ENCODE data around the gene RAET1E.
"Not testable (repeated sequence)": the region's sequence is repeated elsewhere in the genome, so short reads cannot be mapped to it uniquely, and the experiment has no call there.

The RAET1E gene

GRCh38 chr6:149915970-149916865 is 18.3 kb upstream of the RAET1E start:
- no peak overlapping the region for H3K4me3 ChIP-seq (ENCODE audit: low read length)
- no peak for DNase-seq (ENCODE audit: low read depth, low spot score)

- no peak for DNase-seq (ENCODE audit: low read depth, low spot score)
- H3K4me3 ChIP-seq (ENCODE audit: low read length) = no peak overlapping the region
Measured at GRCh38 chr6:149913540-149914240, 15.8 kb upstream of the RAET1E start.

- H3K4me3 ChIP-seq (ENCODE audit: low read length) = no peak overlapping the region
- DNase-seq (ENCODE audit: low read depth, low spot score) = no peak
Measured at GRCh38 chr6:149913085-149913484, 15.2 kb upstream of the RAET1E start.

GRCh38 chr6:149912680-149913079 is 14.8 kb upstream of the RAET1E start:
- DNase-seq (ENCODE audit: low read depth, low spot score); H3K4me3 ChIP-seq (ENCODE audit: low read length): not testable (repeated sequence)

- no peak for DNase-seq (ENCODE audit: low read depth, low spot score)
- H3K4me3 ChIP-seq (ENCODE audit: low read length) = no peak overlapping the region
Measured at GRCh38 chr6:149910721-149911151, 12.8 kb upstream of the RAET1E start.

- DNase-seq (ENCODE audit: low read depth, low spot score) = no peak
- H3K4me3 ChIP-seq (ENCODE audit: low read length) = no peak overlapping the region
Measured at GRCh38 chr6:149909701-149910470, 12.0 kb upstream of the RAET1E start.

- not testable (repeated sequence) for H3K4me3 ChIP-seq (ENCODE audit: low read length); DNase-seq (ENCODE audit: low read depth, low spot score)
Measured at GRCh38 chr6:149908480-149908879, 10.6 kb upstream of the RAET1E start.

- no peak overlapping the region for H3K4me3 ChIP-seq (ENCODE audit: low read length)
- DNase-seq (ENCODE audit: low read depth, low spot score) = no peak
Measured at GRCh38 chr6:149907317-149907716, 9.4 kb upstream of the RAET1E start.

GRCh38 chr6:149906405-149906804 is 8.5 kb upstream of the RAET1E start:
- DNase-seq (ENCODE audit: low read depth, low spot score) = no peak
- H3K4me3 ChIP-seq (ENCODE audit: low read length) = no peak overlapping the region

GRCh38 chr6:149905911-149906371 is 8.0 kb upstream of the RAET1E start:
- H3K4me3 ChIP-seq (ENCODE audit: low read length) = no peak overlapping the region
- no peak for DNase-seq (ENCODE audit: low read depth, low spot score)

- H3K4me3 ChIP-seq (ENCODE audit: low read length) = no peak overlapping the region
- DNase-seq (ENCODE audit: low read depth, low spot score) = no peak
Measured at GRCh38 chr6:149905371-149905910, 7.5 kb upstream of the RAET1E start.

GRCh38 chr6:149904661-149905370 is 6.9 kb upstream of the RAET1E start:
- H3K4me3 ChIP-seq (ENCODE audit: low read length) = no peak overlapping the region
- no peak for DNase-seq (ENCODE audit: low read depth, low spot score)

- H3K4me3 ChIP-seq (ENCODE audit: low read length) = no peak overlapping the region
- DNase-seq (ENCODE audit: low read depth, low spot score) = no peak
Measured at GRCh38 chr6:149903938-149904611, 6.2 kb upstream of the RAET1E start.

GRCh38 chr6:149901444-149902140 is 3.7 kb upstream of the RAET1E start:
- DNase-seq (ENCODE audit: low read depth, low spot score) = no peak
- no peak overlapping the region for H3K4me3 ChIP-seq (ENCODE audit: low read length)

- no peak overlapping the region for H3K4me3 ChIP-seq (ENCODE audit: low read length)
- no peak for DNase-seq (ENCODE audit: low read depth, low spot score)
Measured at GRCh38 chr6:149900620-149901443, 2.9 kb upstream of the RAET1E start.

GRCh38 chr6:149899926-149900619 is 2.2 kb upstream of the RAET1E start:
- no peak overlapping the region for H3K4me3 ChIP-seq (ENCODE audit: low read length)
- DNase-seq (ENCODE audit: low read depth, low spot score) = no peak
